ENCODE results near the gene CEP85L.

DNA sequence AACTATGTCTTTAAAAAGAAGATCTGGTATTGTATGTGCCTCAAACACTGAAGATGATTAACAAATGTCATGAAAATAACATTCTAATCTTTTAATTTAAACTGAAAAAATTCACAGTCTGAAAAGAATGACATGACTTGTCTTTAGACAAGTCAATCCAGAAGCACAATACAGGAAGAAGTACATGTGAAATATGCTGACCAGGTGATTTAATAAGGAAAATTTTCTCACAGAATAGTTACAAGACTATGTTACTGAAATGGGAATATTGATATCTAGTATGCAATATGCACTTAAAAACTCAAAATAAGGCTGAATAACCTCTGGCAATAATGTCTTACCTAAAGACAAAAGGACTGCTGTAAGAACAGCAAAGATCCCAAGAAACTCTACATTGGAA, 13.1 kb downstream of the CEP85L start:
- TF ChIP-seq, protein P1, sequence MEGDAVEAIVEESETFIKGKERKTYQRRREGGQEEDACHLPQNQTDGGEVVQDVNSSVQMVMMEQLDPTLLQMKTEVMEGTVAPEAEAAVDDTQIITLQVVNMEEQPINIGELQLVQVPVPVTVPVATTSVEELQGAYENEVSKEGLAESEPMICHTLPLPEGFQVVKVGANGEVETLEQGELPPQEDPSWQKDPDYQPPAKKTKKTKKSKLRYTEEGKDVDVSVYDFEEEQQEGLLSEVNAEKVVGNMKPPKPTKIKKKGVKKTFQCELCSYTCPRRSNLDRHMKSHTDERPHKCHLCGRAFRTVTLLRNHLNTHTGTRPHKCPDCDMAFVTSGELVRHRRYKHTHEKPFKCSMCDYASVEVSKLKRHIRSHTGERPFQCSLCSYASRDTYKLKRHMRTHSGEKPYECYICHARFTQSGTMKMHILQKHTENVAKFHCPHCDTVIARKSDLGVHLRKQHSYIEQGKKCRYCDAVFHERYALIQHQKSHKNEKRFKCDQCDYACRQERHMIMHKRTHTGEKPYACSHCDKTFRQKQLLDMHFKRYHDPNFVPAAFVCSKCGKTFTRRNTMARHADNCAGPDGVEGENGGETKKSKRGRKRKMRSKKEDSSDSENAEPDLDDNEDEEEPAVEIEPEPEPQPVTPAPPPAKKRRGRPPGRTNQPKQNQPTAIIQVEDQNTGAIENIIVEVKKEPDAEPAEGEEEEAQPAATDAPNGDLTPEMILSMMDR (IDR thresholded peaks at IDR 0.05 in 4 of 5, conservative IDR thresholded peaks at IDR 0.05 in 1 of 5), result no peak
- no peak for TF ChIP-seq POLR2A (IDR thresholded peaks at IDR 0.05)

Data from gastrocnemius medialis (tissue), 4 donors.